ENCODE data around the gene LEAP2.
A peak's percentile ranks its signal among the peaks of the same experiment; 100 is the strongest.

Gene LEAP2

DNA sequence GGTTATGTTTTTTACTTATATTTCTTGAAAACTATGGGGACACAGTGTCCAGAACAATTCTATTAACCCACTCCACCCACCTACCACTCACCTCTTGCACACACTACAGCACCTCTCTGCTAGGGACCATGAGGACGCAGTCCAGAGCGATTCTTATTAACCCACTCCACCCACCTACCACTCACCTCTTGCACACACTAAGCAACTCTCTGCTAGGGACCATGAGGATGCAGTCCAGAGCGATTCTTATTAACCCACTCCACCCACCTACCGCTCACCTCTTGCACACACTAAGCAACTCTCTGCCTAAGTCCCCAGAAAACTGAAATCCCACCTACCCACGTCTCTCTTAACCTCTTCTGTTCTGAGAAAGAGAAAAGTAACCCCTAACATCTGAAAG, 40.9 kb upstream of the LEAP2 start:
- no peak for DNase-seq (ENCODE audit: low read depth in 1 of 2, low spot score in 1 of 2)
- TF ChIP-seq JUND (IDR thresholded peaks at IDR 0.05; ENCODE audit: low read depth), result no peak
- in situ Hi-C loops (cut with HindIII; ENCODE audit: low pct_unique_long_range_greater_than_20kb, low sequenced_read_pairs), result no loop called here

DNA sequence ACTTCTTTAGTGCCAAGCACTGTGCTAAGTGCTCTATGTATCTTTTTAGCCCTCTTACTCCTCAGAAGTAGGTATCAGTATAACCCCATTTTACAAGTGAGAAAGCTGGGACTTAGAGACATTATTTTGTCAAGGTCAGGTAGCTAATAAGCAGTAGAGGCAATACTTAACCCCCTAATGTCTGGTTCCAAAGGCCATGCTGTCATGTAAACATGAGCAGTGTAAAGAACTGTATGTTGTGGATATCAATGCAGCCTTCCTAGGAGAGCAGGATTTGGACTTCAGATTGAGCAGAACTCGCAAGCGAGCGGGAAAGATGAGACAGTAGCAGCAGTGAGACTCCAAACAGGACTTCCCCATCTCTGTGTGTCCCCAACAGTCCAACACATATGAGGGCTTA, 39.4 kb upstream of the LEAP2 start:
- DNase-seq (ENCODE audit: low read depth in 1 of 2, low spot score in 1 of 2), result no peak
- in situ Hi-C loops (cut with HindIII; ENCODE audit: low pct_unique_long_range_greater_than_20kb, low sequenced_read_pairs), result no loop called here
- TF ChIP-seq JUND (IDR thresholded peaks at IDR 0.05; ENCODE audit: low read depth), result no peak

DNA sequence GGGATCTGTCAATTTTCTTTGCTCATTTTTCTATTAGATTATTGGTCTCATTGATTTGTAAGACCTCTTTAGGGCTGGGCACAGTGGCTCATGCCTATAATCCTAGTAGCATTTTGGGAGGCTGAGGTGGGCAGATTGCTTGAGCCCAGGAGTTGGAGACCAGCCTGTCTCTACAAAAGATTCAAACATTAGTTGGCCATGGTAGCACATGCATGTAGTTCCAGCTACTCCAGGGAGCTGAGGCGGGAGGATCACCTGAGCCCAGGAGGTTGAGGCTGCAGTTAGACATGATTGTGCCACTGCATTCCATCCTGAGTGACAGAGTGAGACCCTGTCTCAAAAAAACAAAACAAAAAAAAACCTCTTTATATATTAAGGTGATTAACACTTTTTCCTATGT, 36.6 kb upstream of the LEAP2 start:
- in situ Hi-C loops (cut with HindIII; ENCODE audit: low pct_unique_long_range_greater_than_20kb, low sequenced_read_pairs), result no loop called here
- TF ChIP-seq JUND (IDR thresholded peaks at IDR 0.05; ENCODE audit: low read depth), result no peak
- DNase-seq (ENCODE audit: low read depth in 1 of 2, low spot score in 1 of 2), result no peak

DNA sequence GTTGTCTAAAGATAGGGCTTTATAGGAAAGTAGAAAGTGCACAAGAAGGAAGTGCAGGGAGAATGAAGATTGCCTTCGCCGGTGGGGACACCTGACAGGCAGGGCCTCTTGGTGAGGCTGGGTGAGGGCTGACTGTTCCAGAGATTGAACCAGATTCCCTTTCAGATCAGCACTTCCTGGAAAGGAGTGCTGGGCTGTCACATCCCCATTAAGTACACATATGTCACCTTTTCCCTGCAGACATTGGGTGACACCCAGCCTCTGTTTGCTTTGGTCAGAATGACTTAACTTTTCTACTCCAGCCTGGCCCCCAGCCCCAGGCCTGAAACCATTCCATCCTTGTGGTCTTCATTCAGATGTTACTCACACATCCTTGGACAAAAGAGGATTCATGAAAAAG, 35.6 kb upstream of the LEAP2 start:
- DNase-seq (ENCODE audit: low read depth in 1 of 2, low spot score in 1 of 2), result peak in 1 of 2 experiments; percentile 51
- no peak for TF ChIP-seq JUND (IDR thresholded peaks at IDR 0.05; ENCODE audit: low read depth)
- in situ Hi-C loops (cut with HindIII; ENCODE audit: low pct_unique_long_range_greater_than_20kb, low sequenced_read_pairs), result no loop called here

DNA sequence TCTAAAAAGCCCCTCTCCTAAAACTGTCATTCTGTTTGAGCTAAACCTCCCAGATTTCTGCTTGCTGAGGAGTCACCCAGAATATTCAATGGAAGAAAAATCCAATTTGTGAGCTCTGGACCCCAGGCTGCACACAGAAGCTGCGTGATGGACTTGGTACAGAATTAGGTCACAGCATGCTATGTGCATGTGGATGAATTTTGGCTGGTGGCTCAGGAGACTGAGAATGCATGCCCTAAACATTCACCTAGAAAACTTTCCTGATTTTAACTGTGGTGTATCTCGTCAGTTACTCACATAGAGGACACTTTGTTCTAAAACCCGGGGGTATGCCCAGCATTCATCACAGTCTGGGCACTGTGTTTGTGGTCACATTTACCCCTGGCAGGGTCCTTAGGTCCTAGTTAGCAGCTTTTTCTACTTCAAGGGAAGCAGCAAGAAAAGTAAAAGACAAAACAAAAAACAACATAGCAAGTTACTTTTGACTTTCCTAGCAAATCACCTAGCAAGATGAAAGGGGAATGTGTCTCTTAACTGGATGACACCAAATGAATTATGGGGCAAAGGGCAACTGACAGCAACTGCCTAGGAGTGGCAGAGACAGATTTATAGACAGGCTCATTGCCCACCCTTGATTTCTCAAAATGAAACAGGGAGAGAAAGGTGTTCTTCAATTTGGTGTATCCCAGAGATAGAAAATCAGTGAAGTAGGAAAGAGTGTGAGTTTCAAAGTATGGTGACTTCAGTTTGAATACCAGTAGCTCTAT, 34.8 kb upstream of the LEAP2 start:
- in situ Hi-C loops (cut with HindIII; ENCODE audit: low pct_unique_long_range_greater_than_20kb, low sequenced_read_pairs), result no loop called here

DNA sequence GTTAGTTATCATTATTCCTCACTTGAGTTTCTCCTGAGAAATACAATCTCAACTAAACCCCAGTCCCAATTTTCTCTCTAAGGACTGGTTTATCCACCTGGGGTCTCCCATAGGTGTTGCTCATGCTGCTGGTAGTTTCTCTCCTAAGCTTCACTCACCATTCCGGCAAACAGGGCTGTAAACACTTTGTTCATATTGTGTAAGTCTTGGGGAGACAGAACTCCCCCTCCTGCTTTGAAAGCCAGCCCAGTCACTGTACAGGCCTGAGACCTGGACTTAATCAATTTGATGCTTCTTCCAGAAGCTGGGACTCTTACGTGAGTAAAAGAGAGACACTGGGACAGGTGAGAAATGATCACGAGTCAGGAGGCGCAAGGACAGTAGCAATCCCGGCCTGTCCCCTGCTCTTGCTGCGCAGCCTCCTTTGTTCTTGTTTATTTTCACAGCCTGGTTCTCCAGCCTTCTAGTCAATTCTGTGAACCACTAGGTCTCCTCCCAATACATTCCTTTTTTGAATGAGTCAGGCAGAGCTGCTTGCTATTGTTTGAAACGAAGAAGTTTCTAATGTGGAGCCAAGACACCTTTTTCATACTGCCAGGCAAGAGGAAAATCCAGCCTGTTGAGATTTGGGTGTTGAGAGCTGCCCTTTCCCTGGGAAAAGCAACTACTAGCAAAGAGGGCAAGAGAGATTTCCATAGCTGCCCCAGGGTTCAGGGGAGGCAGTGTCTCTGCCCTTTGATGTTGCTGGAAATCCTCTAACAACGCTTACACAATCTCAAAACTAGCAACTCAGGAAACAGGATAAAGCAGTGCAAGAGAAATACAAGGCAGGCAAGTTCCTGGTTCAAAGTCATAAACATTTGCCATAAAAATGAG, 33.8 kb upstream of the LEAP2 start:
- TF ChIP-seq JUND (IDR thresholded peaks at IDR 0.05; ENCODE audit: low read depth), result no peak
- in situ Hi-C loops (cut with HindIII; ENCODE audit: low pct_unique_long_range_greater_than_20kb, low sequenced_read_pairs), result no loop called here
- peak in 1 of 2 experiments; percentile 18 for DNase-seq (ENCODE audit: low read depth in 1 of 2, low spot score in 1 of 2)

More for the DNA sequence above, 34.8 kb upstream of the LEAP2 start:
- TF ChIP-seq JUND (IDR thresholded peaks at IDR 0.05; ENCODE audit: low read depth), result no peak
- DNase-seq (ENCODE audit: low read depth in 1 of 2, low spot score in 1 of 2), result no peak

DNA sequence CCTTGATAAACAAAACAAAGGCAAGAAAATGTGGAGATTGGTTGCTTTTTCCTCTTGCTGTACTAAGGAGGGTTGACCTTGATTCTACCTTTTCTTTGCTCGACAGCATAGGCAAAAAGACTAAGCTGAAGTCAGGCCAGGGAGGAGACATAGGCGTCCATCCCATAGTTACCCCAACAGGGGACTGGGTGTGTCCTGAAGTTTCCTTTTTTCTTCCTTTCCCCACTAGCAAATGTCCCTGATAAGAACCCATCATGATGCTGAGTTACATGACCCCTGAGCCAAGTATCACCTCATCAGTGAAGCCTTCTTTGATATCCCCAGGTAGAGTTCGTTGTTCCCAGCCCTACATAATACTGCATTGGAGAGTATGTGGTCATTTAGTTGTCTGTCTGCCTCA, 33.2 kb upstream of the LEAP2 start:
- no peak for TF ChIP-seq JUND (IDR thresholded peaks at IDR 0.05; ENCODE audit: low read depth)
- in situ Hi-C loops (cut with HindIII; ENCODE audit: low pct_unique_long_range_greater_than_20kb, low sequenced_read_pairs), result no loop called here
- no peak for DNase-seq (ENCODE audit: low read depth in 1 of 2, low spot score in 1 of 2)

DNA sequence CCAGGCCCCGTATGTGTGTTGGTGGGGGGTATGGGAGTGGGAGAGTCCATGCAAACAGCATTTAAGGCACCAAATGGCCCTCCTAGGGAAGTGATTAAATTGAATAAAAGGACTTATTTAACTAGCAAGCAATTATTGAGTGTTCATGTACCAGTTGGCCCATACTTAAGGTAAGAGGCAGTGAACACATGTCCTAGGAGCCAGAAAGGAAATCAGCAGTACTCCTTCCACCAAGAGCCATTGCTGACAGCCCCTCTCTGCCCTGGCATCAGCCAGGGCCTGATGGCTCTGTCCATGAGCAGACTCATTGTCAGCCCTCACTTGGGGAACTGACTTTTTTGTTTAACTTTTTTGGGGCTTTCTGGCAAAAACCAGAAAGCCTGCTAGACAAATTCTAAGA, 32.6 kb upstream of the LEAP2 start:
- no peak for DNase-seq (ENCODE audit: low read depth in 1 of 2, low spot score in 1 of 2)
- in situ Hi-C loops (cut with HindIII; ENCODE audit: low pct_unique_long_range_greater_than_20kb, low sequenced_read_pairs), result no loop called here
- no peak for TF ChIP-seq JUND (IDR thresholded peaks at IDR 0.05; ENCODE audit: low read depth)

DNA sequence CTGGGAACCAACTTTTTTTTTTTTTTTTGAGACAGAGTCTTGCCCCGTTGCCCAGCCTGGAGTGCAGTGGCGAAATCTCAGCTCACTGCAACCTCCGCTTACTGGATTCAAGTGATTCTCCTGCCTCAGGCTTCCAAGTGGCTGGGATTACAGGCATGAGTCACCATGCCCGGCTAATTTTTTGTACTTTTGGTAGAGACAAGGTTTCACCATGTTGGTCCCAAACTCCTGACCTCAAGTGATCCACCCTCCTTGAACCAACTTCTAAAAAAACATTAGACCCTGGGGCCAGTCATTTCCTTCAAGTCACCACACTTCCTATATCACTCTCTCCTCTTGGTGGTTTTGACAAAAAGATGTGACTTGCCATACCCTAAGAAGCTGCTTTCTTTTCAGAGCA, 32.2 kb upstream of the LEAP2 start:
- in situ Hi-C loops (cut with HindIII; ENCODE audit: low pct_unique_long_range_greater_than_20kb, low sequenced_read_pairs), result no loop called here
- TF ChIP-seq JUND (IDR thresholded peaks at IDR 0.05; ENCODE audit: low read depth), result no peak
- no peak for DNase-seq (ENCODE audit: low read depth in 1 of 2, low spot score in 1 of 2)

DNA sequence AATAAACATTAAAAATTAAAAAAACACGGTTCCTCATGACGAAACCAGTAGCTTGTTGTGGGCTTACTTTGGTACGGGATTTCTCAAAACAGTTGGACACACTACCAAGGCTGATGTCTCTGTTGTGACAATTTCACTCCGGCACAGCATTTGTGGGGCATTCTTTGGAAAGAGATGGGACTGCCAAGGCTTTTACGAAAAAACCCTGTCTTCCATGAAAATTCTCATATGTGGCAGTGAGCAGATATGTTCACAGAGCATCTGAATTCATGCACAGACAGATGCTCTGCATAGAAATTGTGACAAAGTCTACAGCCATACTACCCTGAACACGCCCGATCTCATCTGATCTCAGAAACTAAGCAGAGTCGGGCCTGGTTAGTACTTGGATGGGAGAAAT, 25.2 kb upstream of the LEAP2 start:
- no peak for DNase-seq (ENCODE audit: low read depth in 1 of 2, low spot score in 1 of 2)
- in situ Hi-C loops (cut with HindIII; ENCODE audit: low pct_unique_long_range_greater_than_20kb, low sequenced_read_pairs), result no loop called here
- TF ChIP-seq JUND (IDR thresholded peaks at IDR 0.05; ENCODE audit: low read depth), result no peak

DNA sequence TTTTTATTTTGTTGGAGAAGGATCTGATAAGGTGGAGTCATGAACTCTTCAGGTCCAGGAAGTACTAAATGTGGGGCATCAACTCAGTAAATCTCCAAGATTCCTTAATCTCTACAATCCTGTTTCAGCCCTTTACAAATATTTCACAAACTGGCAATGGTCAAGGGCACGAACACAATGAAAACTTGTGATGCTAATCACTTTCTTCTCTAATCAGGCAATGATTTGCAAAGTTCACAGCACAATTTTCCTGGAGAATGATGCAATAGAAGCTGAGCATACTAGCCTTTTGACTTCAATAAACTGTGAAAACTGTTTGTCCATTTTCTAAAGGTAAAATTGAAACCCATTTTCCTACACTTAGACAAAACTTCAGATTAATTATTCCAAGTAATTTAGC, 24.1 kb upstream of the LEAP2 start:
- TF ChIP-seq JUND (IDR thresholded peaks at IDR 0.05; ENCODE audit: low read depth), result no peak
- DNase-seq (ENCODE audit: low read depth in 1 of 2, low spot score in 1 of 2), result no peak
- in situ Hi-C loops (cut with HindIII; ENCODE audit: low pct_unique_long_range_greater_than_20kb, low sequenced_read_pairs), result no loop called here

DNA sequence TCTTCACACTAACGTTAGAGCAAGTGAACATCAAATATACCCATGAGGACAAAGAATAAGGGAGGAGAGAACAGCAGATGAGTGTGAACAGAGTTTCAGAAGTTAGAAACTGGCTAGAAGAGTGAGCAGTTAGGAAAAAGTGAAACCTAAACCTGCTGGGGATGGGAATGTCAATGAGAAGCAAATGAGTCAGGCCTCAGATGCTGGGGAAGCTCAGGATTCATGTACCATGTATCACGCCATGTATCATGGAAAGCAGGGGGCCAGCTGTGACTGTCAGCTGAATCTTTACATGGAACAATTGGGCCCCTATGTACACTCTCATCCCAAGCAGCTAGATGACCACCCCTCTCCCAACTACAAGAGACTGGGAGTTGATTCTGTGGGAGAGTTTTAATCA, 23.4 kb upstream of the LEAP2 start:
- no peak for TF ChIP-seq JUND (IDR thresholded peaks at IDR 0.05; ENCODE audit: low read depth)
- DNase-seq (ENCODE audit: low read depth in 1 of 2, low spot score in 1 of 2), result no peak
- in situ Hi-C loops (cut with HindIII; ENCODE audit: low pct_unique_long_range_greater_than_20kb, low sequenced_read_pairs), result no loop called here

DNA sequence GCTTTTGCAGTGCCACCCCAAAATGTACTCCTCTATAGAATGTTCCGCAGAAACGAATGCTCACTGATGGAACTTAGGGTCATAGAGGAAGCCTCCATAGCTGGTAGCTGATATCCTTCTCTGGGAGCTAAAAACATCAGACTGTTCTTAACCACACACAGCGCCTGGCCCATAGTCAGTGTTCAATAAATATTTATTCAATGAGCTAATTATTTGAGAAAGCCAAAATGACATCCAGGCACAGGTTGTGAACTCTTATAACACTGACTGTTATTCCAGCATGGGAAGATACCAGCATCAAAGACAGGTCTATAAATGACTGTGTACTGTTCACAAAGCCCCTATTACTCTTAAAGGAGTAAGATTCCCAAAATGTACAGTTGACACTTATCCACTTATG, 20.1 kb upstream of the LEAP2 start:
- TF ChIP-seq JUND (IDR thresholded peaks at IDR 0.05; ENCODE audit: low read depth), result no peak
- in situ Hi-C loops (cut with HindIII; ENCODE audit: low pct_unique_long_range_greater_than_20kb, low sequenced_read_pairs), result no loop called here

More for the DNA sequence above, 20.1 kb upstream of the LEAP2 start:
- peak in 1 of 2 experiments; percentile 38 for DNase-seq (ENCODE audit: low read depth in 1 of 2, low spot score in 1 of 2)

Data from T47D (cell line).